GM12878 (cell line): ENCODE results near the gene MAGEC2. TPM values are rescaled to one million over a fixed set of nuclear protein-coding genes. Genes with fewer than 3 reads are reported as not detected.

ENCODE experiments used
- ATAC-seq: fragments of 200-7000 bp; cut with Tn5 transposase; 3 replicates; pipeline ENCODE4 v1.9.1; 2020; ENCODE audit warnings: mild to moderate bottlenecking, moderate library complexity
- BruUV-seq: library from RNA; stranded (reverse); fragments of 400-500 nt; replicated peaks from 2 replicates; lab custom pipeline; 2021; lab: Mats Ljungman, UMichigan
- CTCF ChIA-PET: fragments of 300-600 bp; sonication (Branson Sonifier 250); formaldehyde crosslinking; extraction: SDS; loops from one replicate; lab custom pipeline; 2021; ENCODE audit warnings: inconsistent platforms; lab: Yijun Ruan, JAX
- POLR2A ChIA-PET: fragments of 350-600 bp; formaldehyde crosslinking; extraction: SDS; loops from one replicate; lab custom pipeline; 2021; ENCODE audit warnings: inconsistent platforms; lab: Charles Lee
- RAD21 ChIA-PET: fragments of 300-600 bp; sonication (Branson Sonifier 250); formaldehyde crosslinking; loops from one replicate; lab custom pipeline; 2023; ENCODE audit warnings: antibody characterized with exemption; ENCODE audit not compliant: unreplicated experiment; lab: Charles Lee
- SMC1A ChIA-PET: fragments of 300-600 bp; sonication (Branson Sonifier 250); formaldehyde crosslinking; loops from one replicate; lab custom pipeline; 2023; ENCODE audit not compliant: unreplicated experiment, uncharacterized antibody; lab: Charles Lee
- DNase-seq: peaks from one replicate; pipeline ENCODE4 v3.0.0-alpha.2; 2011; ENCODE audit warnings: low read depth, low spot score
- FAIRE-seq: peaks from 3 replicates; lab custom pipeline; 2011; peaks lifted over from hg19 to GRCh38; lab: Jason Lieb, UNC
- H2AFZ ChIP-seq: 2 replicates; pipeline ENCODE4 v1.6.0; 2011; ENCODE audit warnings: low read depth, low read length, control low read depth; ENCODE audit not compliant: control insufficient read depth
- H3K27ac ChIP-seq: 2 replicates; pipeline ENCODE4 v1.5.1; 2011; ENCODE audit warnings: control low read depth; ENCODE audit not compliant: control insufficient read depth, insufficient read depth
- H3K27me3 ChIP-seq, 2 experiments: replicated peaks in 1 of 2; 2 replicates each; pipeline versions ENCODE4 v1.6.0 to v1.6.1; 2011; ENCODE audit warnings: low read length in 1 of 2; ENCODE audit not compliant: control insufficient read depth in 2 of 2, insufficient read depth in 2 of 2
- H3K36me3 ChIP-seq, 2 experiments: 2 replicates each; pipeline ENCODE4 v1.5.1; 2011; ENCODE audit warnings: low read length in 1 of 2; ENCODE audit not compliant: control insufficient read depth in 2 of 2, insufficient read depth in 2 of 2
- H3K4me1 ChIP-seq: 2 replicates; pipeline ENCODE4 v1.6.1; 2011; ENCODE audit warnings: mild to moderate bottlenecking, low read length, moderate library complexity, mixed read lengths; ENCODE audit not compliant: control insufficient read depth, insufficient read depth
- H3K4me2 ChIP-seq: 2 replicates; pipeline ENCODE4 v1.6.0; 2011; ENCODE audit warnings: control low read depth; ENCODE audit not compliant: control insufficient read depth, insufficient read depth
- H3K4me3 ChIP-seq: fragments of 200-600 bp; sonication (generic); 2 replicates; pipeline ENCODE4 v1.5.1; 2016
- H3K79me2 ChIP-seq: 2 replicates; pipeline ENCODE4 v1.6.0; 2011; ENCODE audit warnings: low read length; ENCODE audit not compliant: control insufficient read depth, insufficient read depth
- H3K9ac ChIP-seq: 2 replicates; pipeline ENCODE4 v1.8.0; 2011; ENCODE audit warnings: low read length, control low read depth, mixed read lengths; ENCODE audit not compliant: control insufficient read depth, insufficient read depth
- H3K9me3 ChIP-seq: replicated peaks from 3 replicates; pipeline ENCODE4 v1.5.1; 2011; ENCODE audit warnings: mild to moderate bottlenecking, low read length; ENCODE audit not compliant: control insufficient read depth, insufficient read depth
- H4K20me1 ChIP-seq: 2 replicates; pipeline ENCODE4 v1.6.0; 2011; ENCODE audit not compliant: control insufficient read depth, insufficient read depth
- ASH2L ChIP-seq: fragments of 300-600, 200-600 bp; sonication (generic); IDR thresholded peaks from 2 replicates; pipeline ENCODE4 v1.6.1; 2017; ENCODE audit warnings: low read depth, mild to moderate bottlenecking, borderline replicate concordance
- CBX3 ChIP-seq: fragments of 200-600 bp; sonication (generic); IDR thresholded peaks from 2 replicates; pipeline ENCODE4 v1.6.1; 2016; ENCODE audit warnings: low read depth, borderline replicate concordance
- CEBPB ChIP-seq, 2 experiments: fragments of 150-350 bp in 1 of 2; IDR thresholded peaks; 2 replicates each; pipeline ENCODE4 v1.6.1; 2012 to 2014; ENCODE audit warnings: low read depth in 2 of 2, low read length in 2 of 2, borderline replicate concordance in 1 of 2, inconsistent platforms in 1 of 2
- CREB1 ChIP-seq: IDR thresholded peaks from 2 replicates; pipeline ENCODE4 v1.6.1; 2012; ENCODE audit warnings: low read depth, mild to moderate bottlenecking, inconsistent platforms
- CREM ChIP-seq: IDR thresholded peaks from 2 replicates; pipeline ENCODE4 v1.6.1; 2014; ENCODE audit warnings: antibody characterized with exemption, low read depth
- ELK1 ChIP-seq: IDR thresholded peaks from 2 replicates; pipeline ENCODE4 v1.6.1; 2012; ENCODE audit warnings: low read depth, low read length, improper control_type of control experiment
- ESRRA ChIP-seq: IDR thresholded peaks from 2 replicates; pipeline ENCODE4 v1.6.1; 2012; ENCODE audit warnings: mild to moderate bottlenecking, low read length, improper control_type of control experiment
- KAT2A ChIP-seq: conservative IDR thresholded peaks from 2 replicates; pipeline ENCODE4 v1.6.1; 2011; ENCODE audit warnings: low read depth, low read length; ENCODE audit not compliant: control insufficient read depth
- MAX ChIP-seq: IDR thresholded peaks from 2 replicates; pipeline ENCODE4 v1.6.1; 2012; ENCODE audit warnings: low read depth, low read length, improper control_type of control experiment
- PBX3 ChIP-seq: IDR thresholded peaks from 2 replicates; pipeline ENCODE4 v1.6.1; 2011; ENCODE audit warnings: mild to moderate bottlenecking, low read depth, low read length, moderate library complexity; ENCODE audit not compliant: insufficient replicate concordance
- RCOR1 ChIP-seq: conservative IDR thresholded peaks from 2 replicates; pipeline ENCODE4 v1.6.1; 2012; ENCODE audit warnings: low read depth, low read length, improper control_type of control experiment
- TBL1XR1 ChIP-seq: IDR thresholded peaks from 2 replicates; pipeline ENCODE4 v1.6.1; 2012; ENCODE audit warnings: low read depth, low read length, improper control_type of control experiment
- ZNF217 ChIP-seq: fragments of 450-650 bp; IDR thresholded peaks from 2 replicates; pipeline ENCODE4 v1.6.1; 2017; ENCODE audit warnings: antibody characterized with exemption, mild to moderate bottlenecking
- WGBS: methylation state at CpG from one replicate; pipeline ENCODE4 v1.1.6; 2016; ENCODE audit warnings: low lambda C conversion rate; ENCODE audit not compliant: insufficient replicate concordance, insufficient coverage; ENCODE audit errors: missing lambda C conversion rate; 5-methylcytosine and 5-hydroxymethylcytosine counted together
- in situ Hi-C: fragments of 300-500 bp; cut with MboI; formaldehyde crosslinking; loops from 9 replicates; pipeline ENCODE4 v1.14.3; 2018; ENCODE audit warnings: mixed read lengths
- intact Hi-C: fragments of 100-400 bp; cut with micrococcal nuclease; formaldehyde crosslinking; loops from one replicate; pipeline ENCODE4 v1.14.2; 2022; ENCODE audit not compliant: unreplicated experiment
- polyA plus RNA-seq, 11 experiments: library from polyadenylated mRNA; depleted of rRNA in 4 of 11; unstranded in 6 of 11; stranded (reverse) in 5 of 11; fragments of >200 nt; fragmentation: Nextera tagmentation in 4 of 11; fragmentation: Illumina TruSeq in 1 of 11; extraction: Ambion mirVana in 4 of 11; extraction: Trizol in 1 of 11; gene quantifications; 1 replicate in 1 of 11; 2 replicates in 10 of 11; pipeline versions ENCODE4 v1.2.1 to v1.2.3, GENCODE V29; 2011 to 2016; ENCODE audit warnings: inconsistent platforms in 2 of 11, missing spikeins in 2 of 11, low read depth in 1 of 11
- total RNA-seq, 4 experiments: library from RNA; depleted of rRNA in 3 of 4; stranded (reverse); fragments of >200 nt in 3 of 4; fragmentation: Illumina TruSeq in 1 of 4; extraction: Trizol in 1 of 4; gene quantifications; 2 replicates each; pipeline versions ENCODE4 v1.2.1 to v1.2.3, GENCODE V29; 2013 to 2021

The MAGEC2 gene
- total and polyA plus RNA-seq, 10 of the 15 experiments (the other 5 are each of a cell fraction or from before 2014, with no cell fraction given) = 0.50 TPM; not detected in 9

- CTCF ChIA-PET = no interaction called here
Measured at GRCh38 chrX:142251680-142252079, 46.6 kb upstream of the MAGEC2 start.

More at GRCh38 chrX:142251680-142252079, 46.6 kb upstream of the MAGEC2 start:
- no TSS peak for BruUV-seq
- Histone ChIP-seq H3K27ac (no peak overlapping the region), H2AFZ (no peak overlapping the region), H4K20me1 (no peaks in the 10 kb centered on the region), H3K4me2 (no peak overlapping the region), H3K79me2 (no peaks in the 10 kb centered on the region), H3K9ac (no peak overlapping the region), H3K4me3 (no peak overlapping the region), H3K9me3 (no peaks in the 10 kb centered on the region), H3K27me3 (no peaks in the 10 kb centered on the region), H3K4me1 (no peaks in the 10 kb centered on the region), H3K36me3 (no peaks in the 10 kb centered on the region)
- FAIRE-seq (no peak), DNase-seq (no peak), ATAC-seq (no peak)
- ChIA-PET RAD21 (no interaction called here), POLR2A (no interaction called here), SMC1A (no interaction called here)
- TF ChIP-seq CEBPB (IDR thresholded peaks at IDR 0.05; ENCODE audit: borderline replicate concordance in 1 of 2, low read depth in 2 of 2, low read length in 2 of 2) (no peak), ELK1 (no peak), ESRRA (no peak), TBL1XR1 (no peak), RCOR1 (no peak), CBX3 (no peak), KAT2A (no peak), CREM (no peak), MAX (no peak), CREB1 (no peak), PBX3 (no peak), ZNF217 (no peak), ASH2L (no peak)
- intact Hi-C loops (no loop called here), in situ Hi-C loops (no loop called here)
- WGBS = 28% methylated on average over 4 of the region's 4 CpGs
